ENCODE results near the gene CENPV. TPM values are rescaled to one million over a fixed set of nuclear protein-coding genes. Genes with fewer than 3 reads are reported as not detected.

CENPV gene
- total and polyA plus RNA-seq, 10 of the 15 experiments (the other 5 are each of a cell fraction or from before 2014, with no cell fraction given) = 22.5 to 98.6 (median 80.8) TPM

DNA sequence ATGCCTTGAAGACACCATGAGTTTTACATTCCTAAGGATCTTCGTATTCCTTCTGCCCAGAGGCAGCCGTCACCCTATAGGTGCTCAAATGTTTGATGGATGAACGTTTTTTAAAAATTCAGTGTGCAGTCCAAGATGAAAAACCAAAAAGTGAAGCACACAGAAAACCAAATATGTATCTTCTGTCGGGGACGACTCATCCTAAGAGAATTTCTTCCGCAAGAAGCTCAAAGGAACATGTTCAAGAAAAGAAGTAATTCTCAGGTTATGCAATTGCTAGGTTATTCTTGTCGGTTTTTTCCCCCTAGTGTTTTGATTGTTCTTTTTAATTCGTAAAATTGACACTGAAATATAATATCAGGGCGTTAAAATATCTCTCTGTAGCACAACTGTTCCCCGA lies 1.4 kb downstream of the CENPV start:
- no peaks in the 10 kb centered on the region for H3K9me3 ChIP-seq (replicated peaks; ENCODE audit: control insufficient read depth, insufficient read depth, low read length)
- H3K27me3 ChIP-seq (replicated peaks in 1 of 2; ENCODE audit: control insufficient read depth in 2 of 2, insufficient read depth in 2 of 2, low read length in 1 of 2) = no peaks in the 10 kb centered on the region
- SMC1A ChIA-PET (ENCODE audit: uncharacterized antibody, unreplicated experiment) = interaction anchor here (0.7 to 4.3 kb wide), 13 partner anchors 8 to 170 kb away, joined by 3 to 28 read pairs (median 4); partner anchors contain the start of gene PIGL
- no peaks in the 10 kb centered on the region for H4K20me1 ChIP-seq (ENCODE audit: control insufficient read depth, insufficient read depth)
- POLR2A ChIA-PET = interaction anchor here (0.9 to 2.0 kb wide), 5 partner anchors 25 to 66 kb away, joined by 3 to 8 read pairs (median 3); no protein-coding TSS in a partner anchor
- ATAC-seq = no peak
- peak overlapping the region; percentile 82 for H2AFZ ChIP-seq (ENCODE audit: control insufficient read depth, low read depth, low read length)
- peak overlapping the region; percentile 61 for H3K4me2 ChIP-seq (ENCODE audit: control insufficient read depth, insufficient read depth)
- peak overlapping the region; percentile 83 for H3K4me3 ChIP-seq
- H3K4me1 ChIP-seq (ENCODE audit: control insufficient read depth, insufficient read depth, low read length) = peaks cover 3% of the 10 kb centered on the region; the same call in 1 of the 2 replicates
- H3K36me3 ChIP-seq (ENCODE audit: control insufficient read depth in 2 of 2, insufficient read depth in 2 of 2, low read length in 1 of 2) = peaks cover 5 to 7% of the 10 kb centered on the region in 2 experiments; a peak in 2 of 4 replicates
- no TSS peak for BruUV-seq (replicated peaks)
- peak overlapping the region; percentile 71 for H3K9ac ChIP-seq (ENCODE audit: control insufficient read depth, insufficient read depth, low read length)
- RAD21 ChIA-PET (ENCODE audit: unreplicated experiment) = interaction anchor here (0.6 to 3.0 kb wide), 7 partner anchors 12 to 139 kb away, joined by 3 to 15 read pairs (median 6); no protein-coding TSS in a partner anchor
- FAIRE-seq = no peak
- CTCF ChIA-PET = interaction anchor here (0.8 to 8.2 kb wide), 10 partner anchors 9 to 90 kb away, joined by 3 to 88 read pairs (median 4); no protein-coding TSS in a partner anchor
- H3K79me2 ChIP-seq (ENCODE audit: control insufficient read depth, insufficient read depth, low read length) = peaks cover 23% of the 10 kb centered on the region
- 0 out of 2 replicates have a peak overlapping the region, but pooled peaks have one; percentile 61 for H3K27ac ChIP-seq (ENCODE audit: control insufficient read depth, insufficient read depth)
- no peak for DNase-seq (ENCODE audit: low read depth, low spot score)
- TF ChIP-seq ZNF207 (IDR thresholded peaks at IDR 0.05; ENCODE audit: borderline replicate concordance) = no peak
- TF ChIP-seq RELA (IDR thresholded peaks at IDR 0.05; ENCODE audit: borderline replicate concordance, partially characterized antibody) = no peak
- no peak for TF ChIP-seq RB1 (IDR thresholded peaks at IDR 0.05; ENCODE audit: borderline replicate concordance)
- TF ChIP-seq SMC3 (IDR thresholded peaks at IDR 0.05; ENCODE audit: borderline replicate concordance, low read length) = no peak
- TF ChIP-seq SREBF1 (IDR thresholded peaks at IDR 0.05; ENCODE audit: low read length) = no peak
- no peak for TF ChIP-seq RAD51 (IDR thresholded peaks at IDR 0.05)
- TF ChIP-seq GABPA (IDR thresholded peaks at IDR 0.05; ENCODE audit: low read depth) = no peak
- TF ChIP-seq TAF1 (IDR thresholded peaks at IDR 0.05; ENCODE audit: borderline replicate concordance, low read depth, low read length) = no peak
- TF ChIP-seq, protein P1, sequence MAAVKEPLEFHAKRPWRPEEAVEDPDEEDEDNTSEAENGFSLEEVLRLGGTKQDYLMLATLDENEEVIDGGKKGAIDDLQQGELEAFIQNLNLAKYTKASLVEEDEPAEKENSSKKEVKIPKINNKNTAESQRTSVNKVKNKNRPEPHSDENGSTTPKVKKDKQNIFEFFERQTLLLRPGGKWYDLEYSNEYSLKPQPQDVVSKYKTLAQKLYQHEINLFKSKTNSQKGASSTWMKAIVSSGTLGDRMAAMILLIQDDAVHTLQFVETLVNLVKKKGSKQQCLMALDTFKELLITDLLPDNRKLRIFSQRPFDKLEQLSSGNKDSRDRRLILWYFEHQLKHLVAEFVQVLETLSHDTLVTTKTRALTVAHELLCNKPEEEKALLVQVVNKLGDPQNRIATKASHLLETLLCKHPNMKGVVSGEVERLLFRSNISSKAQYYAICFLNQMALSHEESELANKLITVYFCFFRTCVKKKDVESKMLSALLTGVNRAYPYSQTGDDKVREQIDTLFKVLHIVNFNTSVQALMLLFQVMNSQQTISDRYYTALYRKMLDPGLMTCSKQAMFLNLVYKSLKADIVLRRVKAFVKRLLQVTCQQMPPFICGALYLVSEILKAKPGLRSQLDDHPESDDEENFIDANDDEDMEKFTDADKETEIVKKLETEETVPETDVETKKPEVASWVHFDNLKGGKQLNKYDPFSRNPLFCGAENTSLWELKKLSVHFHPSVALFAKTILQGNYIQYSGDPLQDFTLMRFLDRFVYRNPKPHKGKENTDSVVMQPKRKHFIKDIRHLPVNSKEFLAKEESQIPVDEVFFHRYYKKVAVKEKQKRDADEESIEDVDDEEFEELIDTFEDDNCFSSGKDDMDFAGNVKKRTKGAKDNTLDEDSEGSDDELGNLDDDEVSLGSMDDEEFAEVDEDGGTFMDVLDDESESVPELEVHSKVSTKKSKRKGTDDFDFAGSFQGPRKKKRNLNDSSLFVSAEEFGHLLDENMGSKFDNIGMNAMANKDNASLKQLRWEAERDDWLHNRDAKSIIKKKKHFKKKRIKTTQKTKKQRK (IDR thresholded peaks at IDR 0.05; ENCODE audit: low read depth, low read length) = no peak
- TF ChIP-seq, protein P2, sequence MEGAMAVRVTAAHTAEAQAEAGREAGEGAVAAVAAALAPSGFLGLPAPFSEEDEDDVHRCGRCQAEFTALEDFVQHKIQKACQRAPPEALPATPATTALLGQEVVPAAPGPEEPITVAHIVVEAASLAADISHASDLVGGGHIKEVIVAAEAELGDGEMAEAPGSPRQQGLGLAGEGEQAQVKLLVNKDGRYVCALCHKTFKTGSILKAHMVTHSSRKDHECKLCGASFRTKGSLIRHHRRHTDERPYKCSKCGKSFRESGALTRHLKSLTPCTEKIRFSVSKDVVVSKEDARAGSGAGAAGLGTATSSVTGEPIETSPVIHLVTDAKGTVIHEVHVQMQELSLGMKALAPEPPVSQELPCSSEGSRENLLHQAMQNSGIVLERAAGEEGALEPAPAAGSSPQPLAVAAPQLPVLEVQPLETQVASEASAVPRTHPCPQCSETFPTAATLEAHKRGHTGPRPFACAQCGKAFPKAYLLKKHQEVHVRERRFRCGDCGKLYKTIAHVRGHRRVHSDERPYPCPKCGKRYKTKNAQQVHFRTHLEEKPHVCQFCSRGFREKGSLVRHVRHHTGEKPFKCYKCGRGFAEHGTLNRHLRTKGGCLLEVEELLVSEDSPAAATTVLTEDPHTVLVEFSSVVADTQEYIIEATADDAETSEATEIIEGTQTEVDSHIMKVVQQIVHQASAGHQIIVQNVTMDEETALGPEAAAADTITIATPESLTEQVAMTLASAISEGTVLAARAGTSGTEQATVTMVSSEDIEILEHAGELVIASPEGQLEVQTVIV (IDR thresholded peaks at IDR 0.05; ENCODE audit: borderline replicate concordance, partially characterized antibody) = no peak
- intact Hi-C loops (cut with micrococcal nuclease; ENCODE audit: unreplicated experiment) (loop anchor here (2.0 kb wide), 1 partner anchor 65 kb away; no protein-coding TSS in a partner anchor), in situ Hi-C loops (cut with MboI) (no loop called here)
- WGBS (ENCODE audit: insufficient coverage, insufficient replicate concordance, low lambda C conversion rate, missing lambda C conversion rate) = 26% methylated on average over 10 of the region's 10 CpGs
